H1 (cell line): ENCODE measurements around the gene ENAH. TPM values are rescaled to one million over a fixed set of nuclear protein-coding genes. Genes with fewer than 3 reads are reported as not detected.

Experiments used
- ATF3 ChIP-seq: IDR thresholded peaks from 2 replicates; pipeline ENCODE4 v1.6.1; 2011; ENCODE audit warnings: low read depth, mild to moderate bottlenecking, low read length; ENCODE audit not compliant: insufficient read depth
- BACH1 ChIP-seq: IDR thresholded peaks from 2 replicates; pipeline ENCODE4 v1.6.1; 2012; ENCODE audit warnings: low read length, improper control_type of control experiment
- CBX5 ChIP-seq: fragments of 300-800, 300-1000 bp; sonication (generic); IDR thresholded peaks from 2 replicates; pipeline ENCODE4 v1.7.1; 2016; ENCODE audit warnings: antibody characterized with exemption, low read length, low read depth
- CHD7 ChIP-seq: fragments of 300-600 bp; sonication (generic); IDR thresholded peaks from 2 replicates; pipeline ENCODE4 v1.7.1; 2012; ENCODE audit warnings: low read length, moderate library complexity, mild to moderate bottlenecking, inconsistent platforms; ENCODE audit not compliant: insufficient replicate concordance
- EZH2 ChIP-seq: fragments of 200-600 bp; sonication (generic); IDR thresholded peaks from 2 replicates; pipeline ENCODE4 v1.7.1; 2012; ENCODE audit warnings: low read depth, mild to moderate bottlenecking, moderate library complexity, low read length, inconsistent platforms; ENCODE audit not compliant: severe bottlenecking
- GABPA ChIP-seq: IDR thresholded peaks from 2 replicates; pipeline ENCODE4 v1.6.1; 2011; ENCODE audit warnings: mild to moderate bottlenecking, low read length, moderate library complexity, borderline replicate concordance; ENCODE audit not compliant: insufficient read depth
- SAP30 ChIP-seq: fragments of 300-600 bp; sonication (generic); IDR thresholded peaks from 2 replicates; pipeline ENCODE4 v1.7.1; 2012; ENCODE audit warnings: low read length, moderate library complexity, mild to moderate bottlenecking, inconsistent platforms; ENCODE audit not compliant: insufficient read depth, insufficient replicate concordance
- SIX5 ChIP-seq: IDR thresholded peaks from 2 replicates; pipeline ENCODE4 v1.6.1; 2011; ENCODE audit warnings: mild to moderate bottlenecking, low read depth, low read length
- TAF1 ChIP-seq: IDR thresholded peaks from 2 replicates; pipeline ENCODE4 v1.6.1; 2011; ENCODE audit warnings: mild to moderate bottlenecking, low read depth, low read length
- TCF12 ChIP-seq: IDR thresholded peaks from 2 replicates; pipeline ENCODE4 v1.6.1; 2011; ENCODE audit warnings: low read depth, mild to moderate bottlenecking, low read length
- polyA plus RNA-seq, 7 experiments: library from polyadenylated mRNA; depleted of rRNA in 3 of 7; stranded (reverse) in 5 of 7; unstranded in 2 of 7; fragments of >200 nt in 5 of 7; fragments of 200-250 nt in 2 of 7; gene quantifications; 1 replicate in 5 of 7; 2 replicates in 1 of 7; 4 replicates in 1 of 7; pipeline versions ENCODE4 v1.2.1 to v1.2.3, GENCODE V29; 2011 to 2013; ENCODE audit warnings: missing spikeins in 2 of 7, mixed read lengths in 2 of 7
- total RNA-seq: library from RNA; stranded (reverse); fragmentation: NEBNext Ultra II Directional; extraction: Animal tissue kit (Norgen Biotek cat#: 25700); gene quantifications from 2 replicates; pipeline ENCODE4 v1.2.1, GENCODE V29; 2021

Gene ENAH
- total and polyA plus RNA-seq, 2 of the 8 experiments (the other 6 are each of a cell fraction or from before 2014, with no cell fraction given), result 39.1 to 335 TPM

GRCh38 chr1:225465793-225466517 is 187.0 kb downstream of the ENAH start (continued):
- no peak for TF ChIP-seq CHD7
- no peak for TF ChIP-seq TCF12
- TF ChIP-seq CBX5, result no peak
- no peak for TF ChIP-seq GABPA
- no peak for TF ChIP-seq BACH1
- TF ChIP-seq EZH2, result no peak
- TF ChIP-seq TAF1, result no peak
- no peak for TF ChIP-seq ATF3
- no peak for TF ChIP-seq SAP30
- no peak for TF ChIP-seq SIX5
